GM18861 (cell line): ENCODE measurements around the gene MYOM1.
"Not testable (repeated sequence)": the region's sequence is repeated elsewhere in the genome, so short reads cannot be mapped to it uniquely, and the experiment has no call there.

Source experiments
- ATAC-seq: cut with Tn5 transposase; IDR thresholded peaks from one replicate; pipeline ENCODE4 v1.9.1; 2021; ENCODE audit not compliant: unreplicated experiment

MYOM1 gene

GRCh38 chr18:3221496-3221895 lies 1.7 kb upstream of the MYOM1 start:
- ATAC-seq: no peak

DNA sequence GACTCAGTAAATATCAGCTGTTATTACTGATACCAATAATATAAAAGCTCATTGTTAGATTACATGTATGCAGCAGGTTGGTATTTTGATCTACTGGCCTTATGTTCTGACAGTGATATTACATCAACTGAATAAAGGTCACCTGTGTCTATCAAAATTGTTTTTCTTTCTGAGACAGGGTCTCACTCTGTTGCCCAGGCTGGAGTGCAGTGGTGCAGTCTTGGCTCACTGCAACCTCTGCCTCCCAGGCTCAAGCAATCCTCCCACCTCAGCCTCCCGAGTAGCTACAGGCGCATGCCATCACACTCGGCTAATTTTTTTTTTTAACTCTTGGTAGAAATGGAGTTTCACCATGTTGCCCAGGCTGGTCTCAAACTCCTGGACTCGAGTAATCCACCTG lies 1.1 kb upstream of the MYOM1 start:
- not testable (repeated sequence) for ATAC-seq

DNA sequence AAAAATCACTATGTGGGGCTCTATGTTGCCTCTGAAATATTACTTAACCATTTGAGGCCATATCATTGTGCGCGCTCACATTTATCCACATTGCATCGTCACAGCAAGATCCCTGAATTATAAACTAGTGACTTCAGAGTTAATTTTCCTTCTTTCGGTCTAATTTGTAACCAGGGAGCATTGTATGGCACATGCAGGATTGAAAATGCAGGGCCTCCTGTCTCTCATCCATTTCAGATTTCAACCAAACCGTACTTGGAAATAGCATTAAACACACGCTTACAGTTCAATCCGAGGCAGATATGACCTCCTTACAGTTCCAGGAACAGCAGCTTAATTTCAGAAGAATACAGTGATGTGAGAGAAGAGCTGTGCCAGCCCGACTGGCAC lies 532 bp downstream of the MYOM1 start:
- no peak for ATAC-seq

DNA sequence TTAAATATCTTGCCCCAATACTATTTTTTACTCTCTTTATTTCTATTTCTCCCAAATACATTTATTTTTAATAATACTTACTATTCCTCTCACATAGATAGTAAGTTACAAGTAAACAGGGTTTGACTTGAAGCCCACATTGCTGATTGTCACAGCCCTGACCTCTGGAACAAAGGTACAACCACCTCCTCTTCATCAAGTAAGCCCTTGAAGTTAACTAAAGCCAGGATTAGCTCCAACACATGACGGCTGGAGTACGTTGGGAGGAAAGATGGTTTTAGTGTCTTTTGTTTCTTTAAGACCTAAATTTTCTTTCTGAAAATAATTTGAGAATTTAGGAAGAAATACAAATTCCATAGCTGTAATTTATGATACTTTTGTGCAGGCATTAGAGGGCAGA lies 949 bp downstream of the MYOM1 start:
- no peak for ATAC-seq

- no peak for ATAC-seq
These were observed 1.7 kb downstream of the MYOM1 start for GRCh38 chr18:3217948-3218647.

DNA sequence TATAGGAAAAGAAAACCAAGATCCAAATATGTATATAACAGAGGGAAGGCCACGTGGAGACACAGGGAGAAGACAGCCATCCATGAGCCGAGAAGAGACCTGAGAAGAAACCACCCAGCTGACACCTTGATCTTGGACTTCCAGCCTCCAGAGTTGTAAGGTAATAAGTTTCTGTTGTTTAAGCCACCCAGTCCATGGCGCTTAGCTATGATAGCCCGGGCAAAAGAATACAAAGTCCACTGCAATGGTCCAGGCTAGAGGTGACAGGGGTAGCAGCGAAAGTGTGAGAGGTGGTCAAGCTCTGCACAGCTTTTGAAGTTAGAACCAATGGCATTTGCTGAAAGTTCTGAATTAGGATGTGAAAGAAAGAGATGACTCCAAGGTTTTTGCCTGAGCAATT lies 2.8 kb downstream of the MYOM1 start:
- ATAC-seq: no peak

GRCh38 chr18:3214855-3215637 lies 4.7 kb downstream of the MYOM1 start:
- ATAC-seq: no peak

GRCh38 chr18:3213300-3214059 lies 6.3 kb downstream of the MYOM1 start:
- ATAC-seq: no peak

DNA sequence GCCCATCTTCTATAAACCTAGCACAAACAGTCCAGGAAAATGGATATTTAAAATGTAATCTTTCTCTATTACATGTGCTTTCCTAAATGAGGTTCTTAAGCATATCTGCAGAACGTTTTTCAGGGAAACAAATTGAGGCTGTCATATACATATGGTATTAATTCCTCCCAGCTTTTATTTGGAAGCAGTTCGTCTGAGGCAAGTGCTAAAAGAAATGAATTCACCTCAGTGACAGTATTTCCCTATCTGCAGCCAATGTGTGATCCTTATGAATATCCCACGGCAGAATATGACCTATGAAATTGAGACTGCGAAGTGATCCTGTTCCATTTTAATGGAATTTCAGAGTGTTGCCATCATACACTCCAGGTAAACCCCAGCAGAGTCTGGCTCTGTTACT lies 7.1 kb downstream of the MYOM1 start:
- ATAC-seq: no peak

DNA sequence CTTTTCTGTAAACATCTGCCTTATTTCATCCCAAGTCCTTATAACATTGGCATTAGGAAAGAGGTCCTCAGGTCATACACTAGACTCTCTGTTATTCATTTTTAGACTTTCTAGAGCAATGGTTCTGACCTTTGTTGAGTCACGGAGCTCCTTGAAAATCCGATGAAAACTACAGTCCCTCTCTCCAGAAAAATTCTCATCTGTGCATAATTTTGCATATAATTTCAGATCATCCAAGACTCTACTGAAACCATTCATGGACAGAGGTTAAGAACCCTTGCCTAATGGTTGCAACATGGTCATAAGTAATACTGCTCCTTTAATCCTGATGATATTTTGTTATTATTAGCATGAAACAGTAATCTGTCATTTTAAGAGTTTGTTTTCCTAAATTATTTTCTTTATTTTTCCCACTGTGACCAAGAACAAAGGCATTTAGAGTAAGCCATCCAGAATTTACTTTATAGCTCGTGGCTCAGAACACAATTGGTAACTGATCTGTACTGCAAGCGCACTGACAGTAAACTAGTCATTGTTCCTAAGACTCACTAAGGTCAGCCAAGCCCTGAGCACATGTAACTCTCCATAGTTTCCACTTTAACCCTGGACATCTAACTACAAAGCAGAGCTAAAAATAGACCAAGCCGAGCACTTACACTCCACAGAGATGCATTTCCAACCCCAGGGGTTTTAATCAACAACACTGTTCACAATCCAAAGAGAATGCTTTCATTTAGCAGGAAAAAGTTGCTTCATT lies 8.4 kb downstream of the MYOM1 start:
- ATAC-seq: no peak

GRCh38 chr18:3209859-3210569 lies 9.8 kb downstream of the MYOM1 start:
- ATAC-seq: peak; percentile 85

DNA sequence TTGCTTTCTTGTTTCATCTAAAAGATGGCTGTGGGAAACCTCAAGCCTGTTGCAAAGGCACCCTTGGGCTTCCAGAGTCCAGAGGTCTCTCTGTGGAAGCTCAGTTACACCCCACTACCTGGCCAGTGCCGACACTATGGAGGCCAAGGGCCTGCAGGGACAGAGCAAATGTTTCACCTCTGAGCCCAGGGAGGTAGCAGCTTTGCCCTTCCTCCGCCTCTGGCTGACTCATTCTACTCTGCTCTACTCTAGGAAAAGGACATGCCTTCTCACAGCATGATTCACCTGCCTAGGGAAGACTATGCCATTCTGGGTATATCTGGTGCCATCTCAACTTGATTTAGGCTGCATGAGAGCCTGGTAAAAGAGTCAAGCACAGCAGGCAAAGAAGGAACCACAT lies 12.2 kb downstream of the MYOM1 start:
- no peak for ATAC-seq

DNA sequence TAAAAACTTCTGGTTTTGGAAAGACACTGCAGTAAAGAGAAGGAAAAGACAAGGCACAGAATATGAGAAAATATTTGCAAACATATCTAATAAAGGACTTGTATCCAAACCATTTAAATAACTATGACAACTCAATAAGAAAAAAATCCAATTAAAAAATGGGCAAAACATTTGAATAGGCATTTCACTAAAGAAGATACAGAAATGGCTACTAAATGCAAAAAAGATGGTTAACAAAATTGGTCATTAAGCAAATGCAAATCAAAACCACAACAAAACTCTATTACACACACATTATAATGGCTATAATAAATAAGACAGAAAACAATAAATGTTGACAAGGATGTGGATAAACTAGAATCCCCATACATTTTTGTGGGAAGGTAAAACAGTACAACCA lies 14.5 kb downstream of the MYOM1 start:
- ATAC-seq: no peak

DNA sequence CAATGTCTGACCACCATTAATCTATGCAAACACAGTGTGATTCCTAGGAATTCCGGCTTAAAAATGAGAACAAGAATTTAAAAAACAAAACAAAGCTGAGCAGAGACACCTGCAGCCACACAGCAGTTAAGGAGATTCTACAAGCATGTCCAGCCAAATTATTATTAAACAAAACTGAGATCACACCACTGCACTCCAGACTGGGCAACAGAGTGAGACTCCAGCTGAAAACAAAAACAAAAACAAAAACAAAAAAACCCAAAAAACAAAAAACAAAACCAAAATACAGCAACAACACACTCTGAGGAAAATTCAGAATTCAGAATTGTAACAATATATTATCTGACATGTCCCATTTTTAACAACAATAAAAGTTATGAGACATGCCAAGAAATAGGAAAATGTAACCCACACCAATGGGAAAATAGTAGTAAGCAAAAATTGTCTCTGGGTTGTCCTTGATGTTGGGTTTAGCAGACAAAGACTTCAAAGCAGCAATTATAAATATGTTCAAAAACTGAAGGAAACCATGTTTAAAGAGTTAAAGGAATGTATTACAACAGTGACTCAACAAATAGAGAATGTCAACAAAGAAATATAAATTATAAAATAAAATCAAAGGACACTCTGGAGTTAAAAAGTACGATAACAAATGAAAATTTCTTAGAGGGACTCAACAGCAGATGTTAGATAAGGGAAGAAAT lies 19.7 kb downstream of the MYOM1 start:
- no peak for ATAC-seq

DNA sequence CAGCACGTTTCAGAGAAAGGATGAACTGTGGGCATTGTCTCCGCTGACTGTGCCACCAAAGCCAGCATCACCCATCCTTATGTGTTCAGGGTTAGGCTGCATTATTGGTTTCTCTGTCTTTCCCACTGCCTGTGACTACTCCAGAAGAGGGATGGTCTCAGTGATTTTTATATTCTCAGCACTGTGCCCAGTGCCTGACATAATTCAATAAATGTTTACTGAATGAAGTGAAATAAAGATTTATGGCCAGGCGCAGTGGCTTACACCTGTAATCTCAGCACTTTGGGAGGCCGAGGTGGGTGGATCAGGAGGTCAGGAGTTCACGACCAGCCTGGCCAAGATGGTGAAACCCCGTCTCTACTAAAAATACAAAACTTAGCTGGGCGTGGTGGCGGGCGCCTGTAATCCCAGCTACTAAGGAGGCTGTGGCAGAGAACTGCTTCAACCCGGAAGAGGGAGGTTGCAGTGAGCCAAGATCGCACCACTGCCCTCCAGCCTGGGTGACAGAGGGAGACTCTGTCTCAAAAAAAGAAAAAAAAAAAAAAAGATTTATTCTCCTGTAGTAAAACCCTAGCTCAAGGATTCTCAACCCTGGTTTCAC lies 21.4 kb downstream of the MYOM1 start:
- ATAC-seq: not testable (repeated sequence)

GRCh38 chr18:3194947-3195612 lies 24.7 kb downstream of the MYOM1 start:
- ATAC-seq: no peak

GRCh38 chr18:3193331-3193730 lies 26.4 kb downstream of the MYOM1 start:
- ATAC-seq: no peak

DNA sequence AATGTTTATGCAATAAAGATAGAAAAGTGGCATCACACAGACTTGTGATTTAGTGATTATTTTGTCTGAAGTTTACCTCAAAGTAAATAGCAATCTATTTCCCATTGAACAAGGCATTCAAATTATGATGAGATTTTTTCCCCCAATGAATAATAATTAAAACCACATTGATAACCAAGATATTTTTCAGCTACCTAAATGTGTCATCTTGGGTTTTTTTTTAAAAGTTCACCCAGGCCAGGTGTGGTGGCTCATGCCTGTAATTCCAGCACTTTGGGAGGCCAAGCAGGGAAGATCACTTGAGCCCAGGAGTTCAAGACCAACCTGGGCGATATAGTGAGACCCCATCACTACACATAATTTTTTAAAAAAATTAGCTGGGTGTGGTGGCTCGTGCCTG lies 27.0 kb downstream of the MYOM1 start:
- ATAC-seq: no peak

- no peak for ATAC-seq
These were observed 27.5 kb downstream of the MYOM1 start for GRCh38 chr18:3192286-3192685.
